ENCODE results near the gene SALL2.
A peak's percentile ranks its signal among the peaks of the same experiment; 100 is the strongest.

SALL2 gene

DNA sequence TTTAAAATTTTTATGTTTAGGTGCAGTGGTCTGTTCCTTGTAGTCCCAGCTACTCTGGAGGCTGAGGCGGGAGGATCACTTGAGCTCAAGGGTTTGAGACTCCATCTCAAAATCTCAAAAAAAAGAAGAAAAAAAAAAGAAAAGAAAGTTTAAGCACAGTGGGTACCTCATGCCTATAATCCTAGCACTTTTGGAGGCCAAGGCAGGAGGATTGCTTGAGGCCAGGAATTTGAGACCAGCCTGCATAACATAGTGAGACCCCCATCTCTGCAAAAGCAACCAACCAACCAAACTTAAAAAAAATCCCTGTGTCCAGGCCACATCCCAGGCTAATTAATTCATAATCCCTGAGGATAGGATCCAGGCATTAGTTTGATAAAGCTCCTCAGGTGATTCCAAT lies 3.4 kb upstream of the SALL2 start:
- Histone ChIP-seq H3K4me2 (ENCODE audit: insufficient read depth, low read length) (no peak overlapping the region), H3K27ac (ENCODE audit: low read length) (no peak overlapping the region), H3K27me3 (ENCODE audit: insufficient read depth, low read length, poor library complexity) (peaks cover 8% of the 10 kb centered on the region), H3K4me3 (ENCODE audit: low read depth in 1 of 2, low read length in 2 of 2) (no peak overlapping the region), H3K79me2 (ENCODE audit: insufficient read depth, low read length) (peaks cover 5% of the 10 kb centered on the region), H3K9me3 (ENCODE audit: insufficient read depth, low read length, severe bottlenecking) (no peaks in the 10 kb centered on the region), H3K36me3 (ENCODE audit: insufficient read depth, low read length) (peaks cover 4% of the 10 kb centered on the region; the same call in 1 of the 2 replicates), H4K20me1 (ENCODE audit: insufficient read depth, low read length) (no peaks in the 10 kb centered on the region), H3K9ac (ENCODE audit: low read depth, low read length) (no peak overlapping the region), H2AFZ (ENCODE audit: low read depth, low read length) (no peak overlapping the region), H3K4me1 (ENCODE audit: insufficient read depth, low read length) (peaks cover 16% of the 10 kb centered on the region)
- no peak for ATAC-seq (ENCODE audit: insufficient read depth, low read depth)
- DNase-seq, result no peak
- TF ChIP-seq EZH2 (IDR thresholded peaks at IDR 0.05; ENCODE audit: borderline replicate concordance, low read depth, low read length, severe bottlenecking), result no peak
- TF ChIP-seq, protein P1, sequence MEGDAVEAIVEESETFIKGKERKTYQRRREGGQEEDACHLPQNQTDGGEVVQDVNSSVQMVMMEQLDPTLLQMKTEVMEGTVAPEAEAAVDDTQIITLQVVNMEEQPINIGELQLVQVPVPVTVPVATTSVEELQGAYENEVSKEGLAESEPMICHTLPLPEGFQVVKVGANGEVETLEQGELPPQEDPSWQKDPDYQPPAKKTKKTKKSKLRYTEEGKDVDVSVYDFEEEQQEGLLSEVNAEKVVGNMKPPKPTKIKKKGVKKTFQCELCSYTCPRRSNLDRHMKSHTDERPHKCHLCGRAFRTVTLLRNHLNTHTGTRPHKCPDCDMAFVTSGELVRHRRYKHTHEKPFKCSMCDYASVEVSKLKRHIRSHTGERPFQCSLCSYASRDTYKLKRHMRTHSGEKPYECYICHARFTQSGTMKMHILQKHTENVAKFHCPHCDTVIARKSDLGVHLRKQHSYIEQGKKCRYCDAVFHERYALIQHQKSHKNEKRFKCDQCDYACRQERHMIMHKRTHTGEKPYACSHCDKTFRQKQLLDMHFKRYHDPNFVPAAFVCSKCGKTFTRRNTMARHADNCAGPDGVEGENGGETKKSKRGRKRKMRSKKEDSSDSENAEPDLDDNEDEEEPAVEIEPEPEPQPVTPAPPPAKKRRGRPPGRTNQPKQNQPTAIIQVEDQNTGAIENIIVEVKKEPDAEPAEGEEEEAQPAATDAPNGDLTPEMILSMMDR (IDR thresholded peaks at IDR 0.05; ENCODE audit: borderline replicate concordance, extremely low read depth, low read length, poor library complexity, severe bottlenecking), result no peak

GRCh38 chr14:21528381-21529348 lies 2.5 kb upstream of the SALL2 start:
- TF ChIP-seq EZH2 (IDR thresholded peaks at IDR 0.05; ENCODE audit: borderline replicate concordance, low read depth, low read length, severe bottlenecking), result no peak
- ATAC-seq (ENCODE audit: insufficient read depth, low read depth), result no peak
- Histone ChIP-seq H3K9ac (ENCODE audit: low read depth, low read length) (no peak overlapping the region), H3K36me3 (ENCODE audit: insufficient read depth, low read length) (peaks cover 8% of the 10 kb centered on the region), H2AFZ (ENCODE audit: low read depth, low read length) (no peak overlapping the region), H3K4me3 (ENCODE audit: low read depth in 1 of 2, low read length in 2 of 2) (no peak overlapping the region), H3K27ac (ENCODE audit: low read length) (no peak overlapping the region), H3K4me1 (ENCODE audit: insufficient read depth, low read length) (peaks cover 16% of the 10 kb centered on the region), H4K20me1 (ENCODE audit: insufficient read depth, low read length) (no peaks in the 10 kb centered on the region), H3K9me3 (ENCODE audit: insufficient read depth, low read length, severe bottlenecking) (no peaks in the 10 kb centered on the region), H3K27me3 (ENCODE audit: insufficient read depth, low read length, poor library complexity) (peaks cover 2% of the 10 kb centered on the region), H3K79me2 (ENCODE audit: insufficient read depth, low read length) (peaks cover 5% of the 10 kb centered on the region), H3K4me2 (ENCODE audit: insufficient read depth, low read length) (no peak overlapping the region)
- DNase-seq, result no peak

DNA sequence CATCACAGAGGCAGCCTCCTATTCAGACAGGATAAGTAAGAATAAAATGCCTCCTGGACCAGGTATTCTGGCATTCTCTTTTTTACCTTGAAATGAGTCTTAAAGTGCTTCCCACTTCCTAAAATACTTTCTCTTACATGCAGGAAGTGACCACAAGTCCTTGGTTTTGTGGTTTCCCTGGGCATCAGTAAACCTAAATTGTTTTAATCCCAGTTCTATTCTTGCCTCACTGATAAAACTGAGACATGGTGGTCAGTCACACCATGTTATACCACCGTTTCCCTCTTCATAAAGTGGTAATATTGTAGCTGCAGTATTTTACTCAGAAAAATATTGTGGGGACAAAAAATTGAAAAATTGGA lies 1.2 kb upstream of the SALL2 start:
- Histone ChIP-seq H3K79me2 (ENCODE audit: insufficient read depth, low read length) (peaks cover 5% of the 10 kb centered on the region), H3K36me3 (ENCODE audit: insufficient read depth, low read length) (peaks cover 8% of the 10 kb centered on the region), H3K9ac (ENCODE audit: low read depth, low read length) (peak overlapping the region; percentile 75; the same call in 1 of the 2 replicates), H3K4me3 (ENCODE audit: low read depth in 1 of 2, low read length in 2 of 2) (no peak overlapping the region), H3K4me2 (ENCODE audit: insufficient read depth, low read length) (peak overlapping the region; percentile 82), H3K4me1 (ENCODE audit: insufficient read depth, low read length) (peaks cover 16% of the 10 kb centered on the region), H3K27me3 (ENCODE audit: insufficient read depth, low read length, poor library complexity) (no peaks in the 10 kb centered on the region), H2AFZ (ENCODE audit: low read depth, low read length) (peak overlapping the region; percentile 94; the same call in 1 of the 2 replicates), H3K27ac (ENCODE audit: low read length) (no peak overlapping the region), H3K9me3 (ENCODE audit: insufficient read depth, low read length, severe bottlenecking) (no peaks in the 10 kb centered on the region), H4K20me1 (ENCODE audit: insufficient read depth, low read length) (no peaks in the 10 kb centered on the region)
- DNase-seq, result no peak
- no peak for ATAC-seq (ENCODE audit: insufficient read depth, low read depth)
- TF ChIP-seq EZH2 (IDR thresholded peaks at IDR 0.05; ENCODE audit: borderline replicate concordance, low read depth, low read length, severe bottlenecking), result no peak
- TF ChIP-seq, protein P1 (IDR thresholded peaks at IDR 0.05; ENCODE audit: borderline replicate concordance, extremely low read depth, low read length, poor library complexity, severe bottlenecking), result no peak

DNA sequence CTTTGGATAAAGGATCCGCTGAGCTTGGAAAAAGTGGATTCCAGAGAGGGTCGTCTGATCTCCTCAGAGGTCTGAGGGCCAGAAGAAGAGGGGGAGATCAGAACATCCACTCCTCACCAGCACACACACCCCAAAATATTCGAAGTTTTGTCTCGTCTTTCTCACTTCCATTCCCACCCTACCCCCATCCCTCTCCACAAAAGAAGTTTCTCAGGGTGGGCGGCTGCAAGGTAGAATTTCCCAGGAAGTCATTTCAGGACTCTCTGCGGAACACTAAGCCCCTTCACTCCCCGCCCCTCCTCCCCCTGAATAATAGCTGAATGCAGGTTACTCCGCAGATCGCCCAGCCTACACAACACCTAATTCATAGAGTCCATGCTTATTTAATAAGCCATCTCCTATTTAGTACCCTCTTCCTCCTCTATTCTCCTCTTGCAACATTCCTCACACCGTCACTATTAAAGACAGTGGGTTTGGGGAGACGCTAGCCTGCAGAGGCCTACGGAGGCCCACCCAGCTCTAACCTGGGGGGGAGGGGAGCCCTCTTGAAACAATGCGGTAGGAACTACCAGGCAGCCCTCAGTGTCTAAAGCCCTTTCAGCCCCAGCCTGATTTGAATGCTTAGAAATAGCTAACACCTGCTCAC lies 649 bp upstream of the SALL2 start:
- Histone ChIP-seq H4K20me1 (ENCODE audit: insufficient read depth, low read length) (no peaks in the 10 kb centered on the region), H3K27ac (ENCODE audit: low read length) (peak overlapping the region; percentile 73), H3K4me1 (ENCODE audit: insufficient read depth, low read length) (peaks cover 16% of the 10 kb centered on the region), H2AFZ (ENCODE audit: low read depth, low read length) (peak overlapping the region; percentile 94), H3K79me2 (ENCODE audit: insufficient read depth, low read length) (peaks cover 5% of the 10 kb centered on the region), H3K27me3 (ENCODE audit: insufficient read depth, low read length, poor library complexity) (no peaks in the 10 kb centered on the region), H3K9me3 (ENCODE audit: insufficient read depth, low read length, severe bottlenecking) (no peaks in the 10 kb centered on the region), H3K4me2 (ENCODE audit: insufficient read depth, low read length) (peak overlapping the region; percentile 82), H3K9ac (ENCODE audit: low read depth, low read length) (peak overlapping the region; percentile 75), H3K36me3 (ENCODE audit: insufficient read depth, low read length) (peaks cover 8% of the 10 kb centered on the region), H3K4me3 (ENCODE audit: low read depth in 1 of 2, low read length in 2 of 2) (peak overlapping the region; percentile 69 to 88; a peak in 3 of 4 replicates)
- ATAC-seq (ENCODE audit: insufficient read depth, low read depth) (no peak), DNase-seq (no peak)
- TF ChIP-seq, protein P1 (IDR thresholded peaks at IDR 0.05; ENCODE audit: borderline replicate concordance, extremely low read depth, low read length, poor library complexity, severe bottlenecking), result no peak
- TF ChIP-seq EZH2 (IDR thresholded peaks at IDR 0.05; ENCODE audit: borderline replicate concordance, low read depth, low read length, severe bottlenecking), result no peak
